IMR-90 (cell line): ENCODE results near the gene HOXB6. TPM values are rescaled to one million over a fixed set of nuclear protein-coding genes. Genes with fewer than 3 reads are reported as not detected.

Experiments used
- BHLHE40 ChIP-seq: fragments of 150-350 bp; IDR thresholded peaks from 2 replicates; pipeline ENCODE4 v1.6.1; 2016; ENCODE audit warnings: mild to moderate bottlenecking, low read depth, low read length
- CEBPB ChIP-seq: IDR thresholded peaks from 2 replicates; pipeline ENCODE4 v1.6.1; 2012; ENCODE audit warnings: low read depth, low read length, improper control_type of control experiment
- FOS ChIP-seq: fragments of 150-350 bp; IDR thresholded peaks from 2 replicates; pipeline ENCODE4 v1.6.1; 2016; ENCODE audit warnings: low read depth, low read length
- MAFK ChIP-seq: IDR thresholded peaks from 2 replicates; pipeline ENCODE4 v1.6.1; 2012; ENCODE audit warnings: low read depth, low read length, improper control_type of control experiment
- RAD21 ChIP-seq: IDR thresholded peaks from 2 replicates; pipeline ENCODE4 v1.6.1; 2012; ENCODE audit warnings: low read length, improper control_type of control experiment
- RFX5 ChIP-seq: IDR thresholded peaks from 2 replicates; pipeline ENCODE4 v1.8.0; 2012; ENCODE audit warnings: low read depth, mild to moderate bottlenecking, low read length, moderate library complexity
- polyA plus RNA-seq, 3 experiments: library from polyadenylated mRNA; depleted of rRNA; stranded (reverse); fragments of >200 nt; gene quantifications; 2 replicates each; pipeline ENCODE4 v1.2.3, GENCODE V29; 2012; ENCODE audit warnings: low replicate concordance in 1 of 3
- total RNA-seq: library from RNA; depleted of rRNA; stranded (reverse); fragments of >200 nt; gene quantifications from 2 replicates; pipeline ENCODE4 v1.2.3, GENCODE V29; 2012

The HOXB6 gene
- total and polyA plus RNA-seq, 2 of the 4 experiments (the other 2 are of a cell fraction): 11.1 to 42.2 TPM

- TF ChIP-seq FOS (peak; percentile 67), RAD21 (no peak), RFX5 (no peak), MAFK (peak; percentile 80; the same call in 1 of the 2 replicates), CEBPB (peak; percentile 97), BHLHE40 (peak; percentile 55)
Measured at GRCh38 chr17:48637323-48638260, 32.8 kb upstream of the HOXB6 start (continued).
